GM18907 (cell line): Measurements from ENCODE around the gene C19orf33.
A peak's percentile ranks its signal among the peaks of the same experiment; 100 is the strongest.

Source experiments
- ATAC-seq: cut with Tn5 transposase; IDR thresholded peaks from one replicate; pipeline ENCODE4 v1.9.1; 2021; ENCODE audit warnings: mild to moderate bottlenecking, moderate library complexity; ENCODE audit not compliant: unreplicated experiment

The C19orf33 gene

DNA sequence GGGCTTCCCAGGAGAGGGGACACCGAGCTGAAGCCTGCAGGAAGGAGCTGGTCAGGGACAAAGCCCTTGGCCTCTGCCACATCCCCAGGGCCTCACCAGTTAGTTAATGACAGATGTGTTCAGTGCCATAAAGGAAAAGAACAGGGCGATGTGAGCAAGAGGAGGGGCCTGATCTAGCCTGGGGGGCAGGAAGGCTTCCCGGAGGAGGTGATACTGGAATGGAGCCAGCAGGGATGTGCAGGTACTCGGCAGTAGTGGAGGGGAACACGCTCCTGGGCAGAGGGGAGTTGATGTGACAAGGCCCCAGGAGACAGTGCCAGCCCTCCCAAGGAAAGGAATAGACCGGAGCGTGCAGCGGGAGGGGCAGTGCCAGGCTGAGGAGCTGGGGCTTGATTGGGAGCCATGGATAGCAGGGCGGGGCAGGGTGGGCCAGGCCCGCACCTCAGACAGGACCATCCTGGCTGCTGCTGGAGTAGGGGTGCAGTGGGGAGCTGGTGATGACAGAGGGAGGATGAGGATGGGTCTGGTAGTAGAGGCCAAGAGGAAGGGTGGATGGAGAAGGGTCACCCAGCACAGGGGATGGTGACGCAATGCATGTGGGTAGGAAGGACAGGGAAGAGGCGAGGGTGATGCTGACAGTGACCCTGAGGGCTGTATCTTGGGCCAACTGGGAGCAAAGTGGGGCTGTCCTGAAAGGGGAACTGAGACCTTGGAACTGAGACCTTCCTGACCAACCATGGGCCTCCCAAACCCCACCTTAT is 4.1 kb downstream of the C19orf33 start:
- ATAC-seq: no peak

DNA sequence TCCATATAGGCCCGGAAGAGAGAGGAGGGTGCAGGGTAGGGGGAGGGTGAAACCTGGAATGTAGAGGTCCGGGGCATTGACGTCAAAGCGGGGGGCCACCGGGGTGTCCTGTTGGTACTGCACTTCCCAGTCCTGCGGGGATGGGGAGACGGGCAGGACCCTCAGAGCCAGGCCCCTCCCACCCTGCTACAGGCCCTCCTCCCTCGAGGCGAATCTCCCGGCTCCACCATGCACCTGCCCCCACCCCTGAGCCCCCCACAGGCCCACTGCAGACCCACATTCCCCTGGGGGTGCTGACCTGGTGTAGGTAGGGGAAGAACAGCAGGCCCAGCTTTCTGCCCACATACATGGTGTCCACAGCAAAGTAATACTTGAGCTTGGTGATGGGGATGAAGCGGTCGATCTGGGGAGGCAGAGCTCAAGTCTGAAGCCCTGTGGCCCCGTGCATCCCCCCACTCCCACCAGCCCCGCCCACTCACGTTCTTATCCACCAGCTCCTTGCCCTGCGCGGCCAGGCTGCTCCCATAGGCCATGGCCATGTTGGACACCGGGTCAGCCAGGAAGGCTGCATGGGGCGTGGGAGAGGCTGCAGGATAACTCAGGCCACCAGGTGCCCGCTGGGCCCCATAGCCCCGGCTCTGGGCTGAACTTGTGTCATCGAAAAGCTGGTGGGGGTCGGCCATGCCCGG is 5.0 kb downstream of the C19orf33 start:
- no peak for ATAC-seq

DNA sequence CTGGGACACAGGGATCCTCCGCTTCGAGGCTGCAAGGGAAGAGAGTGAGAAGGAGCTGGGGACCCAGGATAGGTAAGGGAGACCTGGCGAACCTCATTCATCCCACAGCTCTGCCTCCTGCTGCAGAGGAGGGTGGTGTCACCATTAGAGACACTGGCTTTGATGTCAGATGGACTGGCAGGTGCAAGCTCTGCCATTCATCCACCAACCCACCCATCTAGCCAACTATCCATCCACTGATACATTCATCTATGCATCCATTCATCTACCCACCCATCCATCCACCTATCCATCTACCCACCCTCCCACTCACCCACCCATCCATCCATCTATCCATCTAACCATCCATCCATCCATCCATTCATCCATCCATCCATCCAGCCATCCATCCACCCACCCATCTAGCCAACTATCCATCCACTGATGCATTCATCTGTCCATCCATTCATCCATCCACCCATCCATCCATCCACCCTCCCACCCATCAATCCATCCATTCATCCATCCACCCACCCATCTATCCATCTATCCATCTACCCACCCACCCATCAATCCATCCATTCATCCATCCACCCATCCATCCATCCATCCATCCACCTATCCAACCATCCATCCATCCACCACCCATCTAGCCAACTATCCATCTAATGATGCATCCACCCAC is 5.7 kb downstream of the C19orf33 start:
- no peak for ATAC-seq

DNA sequence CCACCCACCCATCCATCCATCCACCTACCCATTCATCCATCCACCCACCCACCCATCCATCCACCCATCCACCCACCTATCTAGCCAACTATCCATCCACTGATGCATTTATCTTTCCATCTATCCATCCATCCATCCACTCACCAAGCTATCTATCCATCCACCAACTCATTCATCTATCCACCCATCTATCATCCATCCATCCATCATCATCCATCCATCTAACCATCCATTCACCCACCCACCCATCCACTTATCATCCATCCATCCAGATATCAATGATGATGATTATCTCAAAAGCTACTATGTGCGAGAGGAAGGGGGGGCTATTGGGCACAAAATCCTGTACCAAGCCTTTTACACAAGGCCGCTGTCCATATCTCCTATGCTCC is 6.2 kb downstream of the C19orf33 start:
- no peak for ATAC-seq

DNA sequence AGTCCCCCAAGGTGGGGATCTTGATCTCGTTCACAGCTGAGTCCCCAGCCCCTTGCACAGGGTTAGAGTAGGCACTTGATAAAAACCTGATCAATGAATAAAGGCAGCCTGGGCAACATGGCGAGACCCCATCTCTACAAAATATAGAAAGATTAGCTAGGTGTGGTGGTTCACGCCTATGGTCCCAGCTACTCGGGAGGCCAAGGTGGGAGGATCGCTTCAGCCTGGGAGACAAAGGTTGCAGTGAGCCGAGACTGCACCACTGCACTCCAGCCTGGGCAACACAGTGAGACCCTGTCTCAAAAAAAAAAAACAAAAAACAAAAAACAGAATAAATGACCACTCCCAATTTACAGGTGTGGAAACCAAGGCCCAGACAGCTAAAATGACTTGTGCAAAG is 6.9 kb downstream of the C19orf33 start:
- no peak for ATAC-seq

DNA sequence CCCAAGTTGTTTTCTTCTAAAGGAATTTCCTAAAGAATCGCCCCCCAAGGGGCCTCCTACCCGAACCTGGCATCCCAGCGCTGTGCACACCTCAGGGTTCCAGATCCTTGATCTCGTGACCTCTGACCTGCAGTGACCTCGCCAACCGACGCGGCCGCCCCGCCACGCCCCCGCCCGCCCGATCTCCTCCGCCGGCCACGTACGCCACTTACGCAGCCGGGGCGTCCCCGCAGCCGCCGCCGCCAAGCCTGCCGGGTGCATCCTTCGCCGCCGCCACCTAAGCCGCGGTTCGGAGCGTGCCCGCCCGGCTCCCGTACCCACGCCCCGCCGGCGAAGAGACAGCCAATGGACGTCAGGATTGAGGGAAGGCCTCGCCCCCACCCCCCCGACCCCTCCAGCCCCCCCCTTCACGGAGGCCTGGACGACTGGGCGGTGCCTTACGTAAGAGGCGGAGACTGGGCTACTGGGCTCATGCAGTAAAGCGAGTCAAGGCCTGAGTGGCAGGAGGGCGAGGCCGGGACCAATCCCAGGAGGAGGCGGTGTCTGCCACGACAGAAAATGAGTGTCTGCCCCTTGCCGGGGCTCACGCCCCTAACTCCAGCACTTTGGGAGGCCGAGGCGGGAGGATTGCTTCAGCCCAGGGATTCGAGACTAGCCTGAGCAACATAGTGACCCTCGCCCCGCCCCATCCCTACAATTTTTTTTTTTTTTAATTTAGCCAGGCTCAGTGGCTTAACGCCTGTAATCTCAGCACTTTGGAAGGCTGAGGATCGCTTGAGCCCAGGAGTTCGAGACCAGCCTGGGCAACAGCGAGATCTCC is 11.8 kb downstream of the C19orf33 start, which contains the start of gene YIF1B:
Gene YIF1B, minus strand, starts transcription at position 291 of the 820 bp plus-strand sequence. Its CDS starts 30 bp downstream, at position 261.
- peak; percentile 89 for ATAC-seq

DNA sequence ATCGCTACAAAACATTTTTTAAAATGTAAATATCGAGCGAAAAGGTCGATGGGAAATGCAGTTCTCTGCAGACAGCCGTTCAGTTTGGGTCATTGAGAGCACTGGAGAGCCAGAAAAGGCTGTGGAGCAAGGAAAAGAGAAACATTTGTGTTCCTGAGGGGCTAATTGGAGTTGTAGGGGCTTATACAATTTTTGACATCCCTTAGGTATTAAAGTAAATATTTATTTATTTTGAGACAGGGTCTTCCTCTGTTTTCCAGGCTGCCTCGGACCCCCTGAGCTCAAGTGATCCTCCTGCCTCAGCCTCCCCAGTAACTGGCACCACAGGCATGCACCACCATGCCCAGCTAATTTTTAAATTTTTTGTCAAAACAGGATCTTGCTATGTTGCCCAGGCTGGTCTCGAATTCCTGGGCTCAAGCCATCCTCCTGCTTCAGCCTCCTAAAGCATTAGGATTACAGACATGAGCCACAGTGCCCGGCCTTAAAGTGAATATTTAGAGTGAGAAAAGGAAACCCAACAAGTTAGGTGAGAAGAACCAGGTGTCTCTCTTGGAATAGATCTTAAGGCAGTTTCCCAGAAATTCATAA is 12.5 kb downstream of the C19orf33 start:
- ATAC-seq: no peak

DNA sequence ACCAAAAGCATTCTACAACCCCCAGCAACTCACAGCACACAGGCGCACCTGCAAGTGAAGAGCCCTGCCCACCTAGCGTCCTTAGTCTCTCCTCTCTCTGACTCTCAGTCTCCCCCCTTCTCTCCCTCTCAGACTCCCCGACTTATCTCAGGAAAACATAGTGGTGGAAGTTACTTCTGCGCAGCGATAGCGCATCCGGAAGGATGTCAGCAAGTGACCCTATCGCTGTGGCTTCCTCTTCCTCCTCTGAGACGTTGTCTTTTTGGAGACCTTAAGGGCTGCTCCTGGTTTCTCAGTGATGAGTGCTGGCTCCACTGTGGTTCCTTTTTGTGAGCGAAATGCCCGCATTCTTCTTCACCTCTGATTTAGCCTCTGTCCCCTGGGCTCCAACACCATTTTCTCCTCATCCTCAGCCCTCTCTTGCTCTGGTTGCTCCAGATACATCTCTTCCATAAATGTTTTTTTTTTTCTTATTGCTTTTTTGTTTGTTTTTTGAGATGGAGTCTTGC is 13.1 kb downstream of the C19orf33 start:
- no peak for ATAC-seq

DNA sequence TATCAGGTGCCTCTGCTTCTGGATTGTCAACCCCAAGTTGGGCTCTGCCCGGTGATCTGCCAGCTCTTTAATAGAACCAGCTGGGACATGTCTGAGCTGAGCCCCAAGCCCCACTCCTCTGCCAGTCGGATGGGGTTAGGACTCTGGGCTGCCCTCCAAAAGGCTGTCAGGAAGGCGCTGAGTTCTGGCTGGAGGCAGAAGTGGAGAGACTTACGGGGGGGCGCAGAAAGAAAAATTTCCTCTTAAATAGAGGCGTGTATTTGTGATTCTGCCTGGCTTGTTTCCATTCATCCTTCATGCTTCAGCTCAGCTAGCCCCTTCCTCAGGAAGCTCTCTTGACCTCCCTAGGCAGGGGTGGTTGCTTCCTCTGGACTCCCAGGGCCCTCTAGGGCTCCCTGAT is 14.6 kb downstream of the C19orf33 start:
- no peak for ATAC-seq

DNA sequence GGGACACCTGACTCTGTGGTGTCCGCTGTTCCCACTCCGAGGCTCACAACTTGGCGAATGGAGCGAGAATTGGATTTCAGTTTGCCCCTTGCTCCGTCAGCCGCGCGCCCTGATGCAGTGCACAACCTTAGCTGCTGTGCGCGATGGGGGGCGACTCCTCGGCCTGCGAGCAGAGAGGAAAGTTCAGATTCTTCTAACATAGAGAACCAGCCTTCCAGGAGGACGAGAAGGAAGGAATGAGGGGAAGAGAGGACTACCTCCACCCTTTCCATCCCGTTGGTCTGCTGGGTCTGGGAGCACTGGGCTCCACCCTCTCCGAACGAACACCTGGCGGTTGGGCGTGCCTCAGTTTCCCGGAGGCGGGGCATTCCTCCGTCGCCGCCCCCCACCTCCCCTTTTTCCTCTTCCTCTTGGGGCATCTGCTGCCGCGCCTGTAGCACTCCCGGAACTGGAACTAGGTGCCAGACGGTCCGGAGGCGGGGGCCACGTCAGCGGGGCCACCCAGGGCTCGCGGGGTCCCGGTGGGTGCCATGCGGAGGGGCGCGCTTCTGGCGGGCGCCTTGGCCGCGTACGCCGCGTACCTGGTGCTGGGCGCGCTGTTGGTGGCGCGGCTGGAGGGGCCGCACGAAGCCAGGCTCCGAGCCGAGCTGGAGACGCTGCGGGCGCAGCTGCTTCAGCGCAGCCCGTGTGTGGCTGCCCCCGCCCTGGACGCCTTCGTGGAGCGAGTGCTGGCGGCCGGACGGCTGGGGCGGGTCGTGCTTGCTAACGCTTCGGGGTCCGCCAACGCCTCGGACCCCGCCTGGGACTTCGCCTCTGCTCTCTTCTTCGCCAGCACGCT is 15.6 kb downstream of the C19orf33 start, which contains the start of gene KCNK6:
Gene KCNK6, plus strand, starts transcription at position 425 of the 838 bp plus-strand sequence. Its CDS starts 106 bp downstream, at position 531.
- ATAC-seq: no peak

DNA sequence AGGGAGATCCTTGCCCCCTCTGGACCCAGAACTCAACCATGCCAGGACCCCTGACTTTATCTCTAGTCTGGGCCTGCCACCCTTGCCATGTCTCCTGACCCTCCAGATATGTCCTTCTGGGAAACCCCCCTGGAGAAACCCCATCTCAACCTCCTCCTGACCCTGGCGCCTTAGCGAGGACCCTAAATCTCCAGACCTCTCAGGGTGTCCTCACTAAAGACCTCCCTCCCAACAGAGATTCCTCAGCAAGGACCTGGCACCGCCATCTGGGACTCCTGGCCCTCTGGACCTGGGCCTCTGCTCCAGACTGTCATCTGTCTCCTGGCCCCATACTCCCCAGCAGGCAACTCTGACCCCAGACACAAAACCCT is 16.9 kb downstream of the C19orf33 start:
- no peak for ATAC-seq

DNA sequence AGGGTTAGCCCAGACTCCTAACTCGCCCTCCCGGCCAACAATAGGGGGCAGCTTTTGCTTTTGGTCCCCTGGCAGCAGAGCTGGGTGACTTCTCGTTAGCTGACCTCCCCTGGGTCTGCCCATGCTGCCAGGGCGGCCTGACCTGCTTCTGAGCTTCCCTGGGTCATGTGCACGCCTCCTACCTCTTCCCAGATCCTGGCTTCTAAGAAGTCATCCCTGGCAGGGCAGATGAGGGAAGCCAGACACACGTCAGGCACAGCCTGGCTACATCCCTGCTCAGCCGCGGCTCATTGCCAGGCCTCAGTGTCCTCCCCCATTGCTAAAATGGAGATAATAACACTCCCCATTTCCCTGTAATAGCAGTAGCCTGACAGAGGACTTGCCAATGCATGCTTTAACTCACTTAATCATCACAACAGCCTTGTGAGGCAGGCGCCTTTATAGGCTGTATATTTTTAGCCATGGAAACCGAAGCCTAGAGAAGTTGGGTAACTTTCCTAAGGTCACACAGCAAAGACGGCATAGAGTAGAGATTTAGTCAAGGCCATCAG is 17.7 kb downstream of the C19orf33 start:
- no peak for ATAC-seq

DNA sequence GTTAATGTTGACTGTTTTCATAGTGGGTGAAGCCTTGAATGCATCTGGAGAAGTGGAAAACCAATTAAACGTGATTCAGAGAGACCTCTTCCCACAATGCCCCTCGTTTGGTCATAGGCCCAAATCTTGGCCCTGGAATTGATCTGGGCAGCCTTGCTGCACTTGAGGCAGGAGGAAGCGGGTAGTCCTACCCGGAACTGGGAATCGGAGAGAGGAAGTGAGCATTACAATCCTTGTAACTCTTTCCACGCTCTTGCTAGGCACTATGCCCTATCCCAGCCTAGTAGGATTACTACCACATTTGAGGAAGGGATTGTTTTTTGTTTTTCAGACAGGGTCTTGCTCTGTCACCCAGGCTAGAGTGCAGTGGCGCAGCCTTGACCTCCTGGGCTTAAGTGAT is 19.2 kb downstream of the C19orf33 start:
- no peak for ATAC-seq

DNA sequence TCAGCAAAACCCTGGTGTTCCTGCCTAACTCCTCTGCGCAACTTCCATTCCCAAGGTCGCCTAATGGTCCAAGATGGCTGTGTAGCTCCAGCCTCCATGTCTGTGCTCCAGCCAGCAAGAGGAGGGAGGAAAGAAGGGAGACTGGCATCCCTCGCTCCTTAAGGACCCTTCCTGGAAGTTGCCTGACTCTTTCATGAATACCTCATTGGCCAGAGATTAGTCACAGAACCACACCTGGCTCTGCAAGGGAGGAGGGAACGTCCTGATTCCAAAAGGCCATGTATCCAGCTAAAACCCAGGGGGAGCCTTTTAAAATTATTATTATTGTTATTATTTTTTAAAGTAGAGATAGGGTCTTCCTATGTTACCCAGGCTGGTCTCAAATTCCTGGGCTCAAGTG is 20.4 kb downstream of the C19orf33 start:
- no peak for ATAC-seq

DNA sequence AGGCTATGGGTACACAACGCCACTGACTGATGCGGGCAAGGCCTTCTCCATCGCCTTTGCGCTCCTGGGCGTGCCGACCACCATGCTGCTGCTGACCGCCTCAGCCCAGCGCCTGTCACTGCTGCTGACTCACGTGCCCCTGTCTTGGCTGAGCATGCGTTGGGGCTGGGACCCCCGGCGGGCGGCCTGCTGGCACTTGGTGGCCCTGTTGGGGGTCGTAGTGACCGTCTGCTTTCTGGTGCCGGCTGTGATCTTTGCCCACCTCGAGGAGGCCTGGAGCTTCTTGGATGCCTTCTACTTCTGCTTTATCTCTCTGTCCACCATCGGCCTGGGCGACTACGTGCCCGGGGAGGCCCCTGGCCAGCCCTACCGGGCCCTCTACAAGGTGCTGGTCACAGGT is 22.5 kb downstream of the C19orf33 start:
- ATAC-seq: no peak

DNA sequence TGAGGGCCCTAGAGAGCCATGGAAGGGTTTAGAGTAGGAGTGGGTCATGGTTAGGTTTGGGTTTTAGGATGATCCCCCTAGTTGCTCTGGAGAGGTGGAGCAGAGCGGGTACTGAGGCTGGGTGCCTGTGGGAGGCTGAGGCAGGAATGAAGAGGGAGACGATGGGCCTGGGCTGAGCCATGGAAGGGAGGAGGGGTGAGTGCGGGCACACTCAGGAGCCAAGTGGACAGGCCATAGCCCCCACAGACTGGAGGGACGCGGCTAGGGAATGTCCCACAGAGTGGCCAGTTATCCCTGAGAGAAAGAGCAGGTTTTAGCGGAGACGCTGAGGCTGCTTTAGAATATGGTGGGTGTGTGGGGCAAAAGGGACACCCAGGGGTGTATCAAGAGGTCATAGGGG is 25.6 kb downstream of the C19orf33 start:
- ATAC-seq: no peak

DNA sequence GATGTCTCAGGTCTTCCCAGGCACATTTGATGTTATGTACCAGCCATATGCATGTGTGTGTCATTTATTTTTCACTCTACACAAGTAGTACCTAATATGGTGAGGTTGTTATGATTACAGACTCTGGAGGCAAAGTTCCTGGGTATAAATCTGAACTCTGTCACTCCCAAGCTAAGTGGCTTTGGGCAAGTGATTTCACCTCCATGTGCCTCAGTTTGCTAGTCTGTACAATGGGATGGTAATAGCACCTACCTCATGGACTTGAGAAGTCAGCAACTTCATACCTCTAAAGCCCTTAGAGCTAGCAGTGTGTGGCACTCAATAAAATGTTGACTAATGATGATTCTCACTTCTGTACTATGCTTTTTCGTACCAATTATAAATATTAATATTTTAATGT is 27.7 kb downstream of the C19orf33 start:
- no peak for ATAC-seq

DNA sequence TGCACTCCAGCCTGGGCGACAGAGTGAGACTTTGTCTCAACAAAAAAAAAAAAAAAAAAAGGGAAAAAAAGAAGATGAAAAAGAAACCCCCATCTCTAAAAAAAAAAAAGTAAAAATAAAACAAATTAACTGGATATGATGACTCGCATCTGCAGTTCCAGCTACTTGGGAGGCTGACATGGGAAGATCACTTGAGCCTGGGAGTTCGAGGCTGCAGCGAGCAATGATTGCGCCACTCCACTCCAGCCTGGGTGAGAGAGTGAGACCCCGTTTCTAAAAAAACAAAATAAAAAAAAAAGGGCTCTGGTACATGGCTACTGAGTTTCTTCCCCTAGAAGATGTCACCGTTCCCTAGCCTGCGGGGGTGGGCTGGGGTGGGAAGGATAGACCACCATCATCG is 29.2 kb downstream of the C19orf33 start:
- no peak for ATAC-seq

DNA sequence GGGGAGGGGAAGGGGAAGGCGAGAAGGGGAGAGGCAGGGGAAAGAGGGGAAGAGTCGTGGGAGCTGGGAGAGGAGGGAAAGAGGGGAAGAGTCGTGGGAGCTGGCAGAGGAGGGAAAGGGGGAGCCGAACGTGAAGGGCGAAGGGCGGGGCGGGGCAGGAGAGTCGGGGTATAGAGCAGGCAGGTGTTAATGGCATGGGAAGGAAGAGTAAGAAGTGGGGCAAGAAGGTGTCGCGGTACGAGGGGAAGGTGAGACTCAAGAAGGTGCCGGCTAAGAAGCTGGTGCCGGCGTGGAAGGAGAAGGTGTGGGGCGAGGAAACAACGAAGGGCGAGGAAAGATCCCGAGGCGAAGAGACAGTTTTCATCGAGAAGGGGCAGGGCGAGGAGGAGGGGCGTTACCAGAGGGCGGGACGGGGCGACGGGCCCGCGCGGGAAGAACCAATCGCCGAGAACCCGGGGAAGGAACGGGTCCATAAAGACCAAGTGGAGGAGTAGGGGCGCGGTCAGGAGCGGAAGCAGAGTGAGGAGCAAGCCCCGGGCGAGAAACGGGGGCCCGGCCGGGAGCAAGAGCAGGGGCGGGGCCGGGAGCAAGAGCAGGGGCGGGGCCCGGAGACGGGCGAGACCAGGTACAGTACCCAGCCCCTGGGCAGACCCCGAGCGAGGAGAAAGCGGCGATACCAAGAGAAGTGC is 32.0 kb downstream of the C19orf33 start:
- peak; percentile 74 for ATAC-seq
